GM10847 (cell line): ENCODE measurements around the gene FOXN3.

Source experiments
- POLR2A ChIP-seq: IDR thresholded peaks from 2 replicates; pipeline ENCODE4 v1.6.1; 2011; ENCODE audit not compliant: insufficient read length; ENCODE audit errors: extremely low read depth

The FOXN3 gene

DNA sequence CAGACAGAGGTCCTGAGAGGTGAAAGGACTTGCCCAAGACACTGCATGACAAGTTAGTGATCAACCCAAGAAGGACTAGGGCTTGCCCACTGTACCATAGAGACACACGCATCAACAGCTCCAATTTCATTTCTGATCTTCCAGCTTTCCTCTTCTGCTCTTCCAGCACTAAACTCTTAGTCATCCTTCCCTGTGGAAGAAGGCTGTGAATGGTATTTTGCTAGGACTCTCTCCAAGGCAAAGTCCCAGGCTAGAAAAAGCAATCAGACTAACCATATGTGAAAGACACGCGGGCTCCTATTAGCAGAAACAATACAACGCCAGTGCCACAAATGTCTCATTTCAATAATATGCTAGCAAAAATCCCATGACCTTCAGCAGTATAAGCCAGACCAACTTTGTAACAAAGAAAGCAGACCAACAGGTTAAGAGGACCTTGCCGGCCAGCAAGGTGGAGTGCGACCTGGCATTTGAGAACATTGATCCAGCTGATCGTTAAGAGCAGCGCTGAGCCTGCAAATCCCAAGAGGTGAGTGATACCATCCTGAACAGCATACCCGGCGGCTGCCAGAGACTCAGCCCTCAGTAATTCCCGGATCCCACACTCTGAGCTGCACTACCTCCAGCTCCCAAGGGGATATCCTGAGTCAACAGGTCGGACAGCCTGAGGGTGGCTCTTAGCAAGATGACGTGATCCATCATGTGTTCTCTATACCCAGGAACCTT lies 132.5 kb downstream of the FOXN3 start:
- no peak for TF ChIP-seq POLR2A

DNA sequence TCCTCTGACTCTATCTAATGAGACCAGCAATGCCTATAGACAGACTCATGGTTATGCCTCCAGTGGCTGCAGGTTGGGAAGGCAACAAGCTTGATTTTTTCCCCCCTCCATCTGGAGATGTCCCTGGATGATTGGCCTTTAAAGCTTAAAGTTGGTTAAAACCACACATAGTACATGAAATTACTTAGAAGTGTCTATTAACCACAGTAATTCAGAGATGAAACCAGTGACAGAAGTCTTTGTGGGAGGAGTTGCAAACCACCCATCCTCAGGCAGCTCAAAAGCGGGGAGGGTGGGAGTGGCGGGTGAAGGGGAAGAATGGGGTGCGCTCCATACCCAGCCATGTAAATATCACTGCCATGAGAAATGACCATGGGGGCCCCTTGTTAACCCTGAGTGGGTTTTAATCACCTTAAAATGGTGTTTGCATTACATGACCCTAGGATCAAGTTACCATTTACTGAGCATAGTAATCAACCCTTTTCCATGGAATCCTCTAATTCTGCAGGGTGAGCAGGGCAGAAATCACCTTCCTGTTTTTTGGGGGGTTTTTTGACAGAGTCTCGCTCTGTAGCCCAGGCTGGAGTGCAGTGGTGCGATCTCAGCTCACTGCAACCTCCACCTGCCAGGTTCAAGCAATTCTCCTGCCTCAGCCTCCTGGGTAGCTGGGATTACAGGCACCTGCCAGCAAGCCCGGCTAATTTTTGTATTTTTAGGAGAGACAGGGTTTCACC lies 133.5 kb downstream of the FOXN3 start:
- no peak for TF ChIP-seq POLR2A

- TF ChIP-seq POLR2A, result no peak
Observed at GRCh38 chr14:89282191-89282590, 134.8 kb downstream of the FOXN3 start.

GRCh38 chr14:89280600-89280999 lies 136.4 kb downstream of the FOXN3 start:
- no peak for TF ChIP-seq POLR2A

DNA sequence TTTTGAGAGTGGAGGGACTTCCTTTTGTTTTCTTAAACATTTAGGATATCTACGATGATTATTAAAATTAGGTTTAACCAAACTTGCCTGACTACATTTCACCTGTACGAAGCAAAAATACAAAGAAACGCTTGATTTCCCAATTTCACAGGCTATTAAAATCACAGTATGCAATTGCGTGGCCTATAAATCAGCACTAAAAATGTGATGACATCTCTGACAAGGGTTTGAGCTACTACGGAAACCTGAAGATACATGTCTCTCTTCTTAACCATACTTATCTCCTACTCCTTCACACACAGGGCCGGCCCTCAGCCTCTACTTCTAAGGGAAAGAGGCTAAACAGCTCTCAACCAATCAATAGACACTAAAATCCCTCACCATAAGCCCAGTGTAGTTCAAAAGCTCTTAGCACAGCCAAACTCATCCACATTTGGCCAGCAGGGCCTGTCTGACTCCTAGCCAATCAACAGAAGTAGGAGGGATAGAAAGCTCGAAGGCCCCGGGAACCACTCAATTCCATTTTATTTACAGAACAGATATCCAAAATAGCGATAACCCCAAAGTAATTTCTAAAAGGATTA lies 137.3 kb downstream of the FOXN3 start:
- no peak for TF ChIP-seq POLR2A

DNA sequence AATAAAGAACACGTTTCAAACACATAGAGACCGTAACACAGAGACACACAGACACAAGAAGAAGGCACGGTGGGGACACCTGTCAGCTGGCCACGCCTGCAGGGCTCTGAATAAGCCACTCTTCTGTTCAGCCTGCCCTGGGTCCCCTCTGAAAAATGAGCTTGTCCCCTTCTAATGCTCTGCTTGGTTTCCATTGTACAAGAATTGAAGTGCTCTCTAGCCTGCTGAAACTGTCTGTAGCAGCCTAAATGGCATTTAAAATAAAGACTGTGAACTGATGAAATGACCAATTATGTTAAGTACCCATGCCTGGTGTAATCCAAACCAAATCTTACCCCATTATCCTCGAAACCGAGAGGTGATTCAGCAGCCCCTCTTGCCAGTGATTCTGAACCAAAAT lies 139.8 kb downstream of the FOXN3 start:
- no peak for TF ChIP-seq POLR2A

GRCh38 chr14:89276424-89276975 lies 140.5 kb downstream of the FOXN3 start:
- TF ChIP-seq POLR2A, result no peak

GRCh38 chr14:89270439-89271227 lies 146.4 kb downstream of the FOXN3 start:
- TF ChIP-seq POLR2A, result no peak

DNA sequence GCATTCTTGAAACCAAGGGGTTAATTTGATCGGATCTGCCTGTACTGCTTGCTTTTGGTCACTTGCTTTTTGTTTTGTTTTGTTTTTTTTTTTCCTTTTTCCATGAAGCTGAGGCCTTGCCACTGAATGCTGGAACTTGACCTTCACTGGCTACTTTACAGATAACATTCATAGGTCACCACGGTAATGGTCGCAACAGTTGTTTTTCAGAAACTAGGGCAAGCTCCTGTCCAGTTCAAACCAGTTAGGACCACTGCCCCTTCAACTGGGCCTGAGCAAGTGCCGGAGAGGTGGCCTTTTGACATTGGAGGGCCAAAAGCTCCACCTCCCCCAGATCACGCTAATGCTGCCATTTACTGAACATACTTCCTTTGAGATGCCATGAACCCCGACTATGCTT lies 147.6 kb downstream of the FOXN3 start:
- no peak for TF ChIP-seq POLR2A

GRCh38 chr14:89268514-89268913 lies 148.5 kb downstream of the FOXN3 start:
- no peak for TF ChIP-seq POLR2A

GRCh38 chr14:89267656-89268055 lies 149.4 kb downstream of the FOXN3 start:
- TF ChIP-seq POLR2A, result no peak

DNA sequence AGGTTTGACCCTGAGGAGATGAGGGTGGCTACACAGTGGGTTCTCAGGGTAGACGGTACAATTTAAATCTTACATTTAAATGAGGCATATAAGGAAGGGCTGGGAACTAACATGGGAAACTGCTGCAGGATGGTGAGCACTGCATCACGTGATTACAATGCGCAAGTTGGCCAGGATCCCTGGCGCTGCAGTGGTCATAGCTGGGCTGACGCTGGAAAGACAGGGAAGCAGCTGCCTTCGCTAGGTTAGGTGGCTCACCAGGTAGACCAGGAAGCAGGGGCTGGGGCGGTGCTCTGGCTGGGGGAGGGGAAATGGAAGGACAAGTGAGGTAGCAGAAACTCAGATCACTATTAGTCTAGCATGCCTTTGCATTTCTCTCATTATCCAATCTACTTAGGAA lies 149.9 kb downstream of the FOXN3 start:
- TF ChIP-seq POLR2A, result no peak

DNA sequence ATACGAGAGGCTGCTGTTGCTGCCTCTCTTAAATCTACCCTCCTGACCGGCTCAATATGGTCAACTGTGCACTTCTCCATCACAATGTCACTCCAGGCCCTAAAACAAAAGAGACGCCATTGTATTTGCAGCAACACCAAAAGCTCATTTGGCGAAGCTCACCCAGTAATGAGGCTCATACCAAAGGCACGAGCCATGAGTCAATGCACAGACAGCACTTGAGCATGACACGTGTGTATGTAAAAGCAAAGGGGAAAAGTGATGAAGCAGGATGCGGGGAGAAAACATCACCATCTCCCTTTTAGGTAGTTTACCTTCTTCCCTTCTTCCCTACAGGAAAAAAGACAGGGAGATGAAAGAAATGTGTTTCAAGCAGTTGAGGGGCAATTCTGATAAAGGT lies 150.3 kb downstream of the FOXN3 start:
- TF ChIP-seq POLR2A, result no peak

GRCh38 chr14:89265234-89265633 lies 151.8 kb downstream of the FOXN3 start:
- no peak for TF ChIP-seq POLR2A

DNA sequence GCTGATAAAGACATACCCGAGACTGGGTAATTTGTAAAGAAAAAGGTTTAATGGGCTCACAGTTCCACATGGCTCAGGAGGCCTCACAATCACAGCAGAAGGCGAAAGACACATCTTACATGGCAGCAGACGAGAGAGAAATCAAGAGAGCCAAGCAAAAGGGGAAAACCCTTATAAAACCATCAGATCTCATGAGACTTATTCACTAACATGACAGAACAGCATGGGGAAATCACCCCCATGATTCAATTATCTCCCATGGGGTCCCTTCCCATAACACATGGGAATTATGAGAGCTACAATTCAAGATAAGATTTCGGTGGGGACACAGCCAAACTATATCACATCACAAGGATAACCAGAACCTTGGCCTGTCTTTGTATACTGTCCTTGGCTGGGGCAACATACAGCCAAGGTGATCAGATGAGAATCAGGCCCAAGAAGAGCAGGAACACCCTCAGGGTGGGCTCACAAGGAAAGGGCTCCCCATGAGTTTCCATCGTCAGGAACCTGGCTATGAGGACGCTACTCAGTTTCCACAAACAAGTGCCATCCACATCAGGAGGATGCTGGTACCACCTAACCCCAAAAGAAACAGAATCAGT lies 152.7 kb downstream of the FOXN3 start:
- TF ChIP-seq POLR2A, result no peak
